ENCODE results near the gene HSD3B7.

HSD3B7 gene

GRCh38 chr16:30991052-30991451 is 6.0 kb downstream of the HSD3B7 start:
- no peak for TF ChIP-seq CTCF (IDR thresholded peaks at IDR 0.05; ENCODE audit: extremely low read depth, missing control alignments)
- no peak for DNase-seq (ENCODE audit: low spot score)

GRCh38 chr16:30992276-30992780 is 7.3 kb downstream of the HSD3B7 start:
- no peak for DNase-seq (ENCODE audit: low spot score)
- TF ChIP-seq CTCF (IDR thresholded peaks at IDR 0.05; ENCODE audit: extremely low read depth, missing control alignments): no peak

GRCh38 chr16:30992931-30993816 is 8.2 kb downstream of the HSD3B7 start:
- DNase-seq (ENCODE audit: low spot score): no peak
- no peak for TF ChIP-seq CTCF (IDR thresholded peaks at IDR 0.05; ENCODE audit: extremely low read depth, missing control alignments)

GRCh38 chr16:30995927-30996323 is 10.9 kb downstream of the HSD3B7 start:
- TF ChIP-seq CTCF (IDR thresholded peaks at IDR 0.05; ENCODE audit: extremely low read depth, missing control alignments): no peak
- DNase-seq (ENCODE audit: low spot score): no peak

- no peak for TF ChIP-seq CTCF (IDR thresholded peaks at IDR 0.05; ENCODE audit: extremely low read depth, missing control alignments)
- no peak for DNase-seq (ENCODE audit: low spot score)
These were observed 11.4 kb downstream of the HSD3B7 start for GRCh38 chr16:30996324-30996984.

- no peak for TF ChIP-seq CTCF (IDR thresholded peaks at IDR 0.05; ENCODE audit: extremely low read depth, missing control alignments)
These were observed 12.1 kb downstream of the HSD3B7 start for GRCh38 chr16:30996985-30997724.

More at GRCh38 chr16:30996985-30997724, 12.1 kb downstream of the HSD3B7 start:
- peak; percentile 100 for DNase-seq (ENCODE audit: low spot score)

All from GM20000 (cell line).